Hepatocyte (in vitro differentiated cells): ENCODE measurements around the gene MYH6. TPM values are rescaled to one million over a fixed set of nuclear protein-coding genes. Genes with fewer than 3 reads are reported as not detected.
"Not testable (repeated sequence)": the region's sequence is repeated elsewhere in the genome, so short reads cannot be mapped to it uniquely, and the experiment has no call there.

Source experiments
- DNase-seq: peaks from one replicate; pipeline ENCODE4 v3.0.0-alpha.2; 2016; ENCODE audit warnings: low spot score
- H2AFZ ChIP-seq: fragments of 200-600 bp; sonication (generic); 2 replicates; pipeline ENCODE4 v1.6.0; 2016; ENCODE audit warnings: antibody characterized with exemption, mild to moderate bottlenecking
- H3K27ac ChIP-seq: fragments of 200-600 bp; sonication (generic); 2 replicates; pipeline ENCODE4 v1.5.1; 2016; ENCODE audit warnings: mild to moderate bottlenecking
- H3K27me3 ChIP-seq: fragments of 200-600 bp; sonication (generic); 2 replicates; pipeline ENCODE4 v1.6.1; 2016
- H3K36me3 ChIP-seq: fragments of 200-600 bp; sonication (generic); replicated peaks from 2 replicates; pipeline ENCODE4 v1.5.1; 2016; ENCODE audit warnings: low read depth; ENCODE audit not compliant: insufficient read depth
- H3K4me1 ChIP-seq: fragments of 200-600 bp; sonication (generic); 2 replicates; pipeline ENCODE4 v1.5.1; 2016; ENCODE audit warnings: mild to moderate bottlenecking, moderate library complexity; ENCODE audit not compliant: insufficient read depth
- H3K4me2 ChIP-seq: fragments of 200-600 bp; sonication (generic); 2 replicates; pipeline ENCODE4 v1.6.0; 2016
- H3K4me3 ChIP-seq: fragments of 200-600 bp; sonication (generic); 2 replicates; pipeline ENCODE4 v1.5.1; 2016; ENCODE audit warnings: mild to moderate bottlenecking
- H3K79me2 ChIP-seq: fragments of 200-600 bp; sonication (generic); 2 replicates; pipeline ENCODE4 v1.6.0; 2017; ENCODE audit warnings: mild to moderate bottlenecking
- H3K9me2 ChIP-seq: fragments of 200-600 bp; sonication (generic); replicated peaks from 2 replicates; pipeline ENCODE4 v1.6.0; 2017; ENCODE audit warnings: mild to moderate bottlenecking; ENCODE audit not compliant: insufficient read depth
- H3K9me3 ChIP-seq: fragments of 200-600 bp; sonication (generic); 2 replicates; pipeline ENCODE4 v1.5.1; 2016; ENCODE audit warnings: low read depth, mild to moderate bottlenecking
- H4K20me1 ChIP-seq: fragments of 200-600 bp; sonication (generic); 2 replicates; pipeline ENCODE4 v1.6.0; 2016; ENCODE audit warnings: mild to moderate bottlenecking; ENCODE audit not compliant: insufficient read depth, poor library complexity, severe bottlenecking
- CTCF ChIP-seq: fragments of 200-600 bp; sonication (generic); IDR thresholded peaks from 2 replicates; pipeline ENCODE4 v1.5.1; 2016; ENCODE audit warnings: antibody characterized with exemption, mild to moderate bottlenecking; ENCODE audit not compliant: poor library complexity
- EZH2 ChIP-seq: fragments of 200-600 bp; sonication (generic); IDR thresholded peaks from 2 replicates; pipeline ENCODE4 v1.6.1; 2016; ENCODE audit warnings: antibody characterized with exemption, mild to moderate bottlenecking, borderline replicate concordance
- EZH2phosphoT487 ChIP-seq: fragments of 200-600 bp; sonication (generic); IDR thresholded peaks from one replicate; pipeline ENCODE4 v1.6.1; 2018; ENCODE audit warnings: antibody characterized with exemption, mild to moderate bottlenecking, low read depth, moderate library complexity; ENCODE audit not compliant: unreplicated experiment, severe bottlenecking
- WGBS: methylation state at CpG from one replicate; pipeline ENCODE4 v1.1.6; 2016; ENCODE audit warnings: low lambda C conversion rate; ENCODE audit errors: missing lambda C conversion rate; 5-methylcytosine and 5-hydroxymethylcytosine counted together
- polyA plus RNA-seq: library from polyadenylated mRNA; unstranded; fragments of >200 nt; fragmentation: Nextera tagmentation; extraction: Ambion mirVana; gene quantifications from 2 replicates; pipeline ENCODE4 v1.2.1, GENCODE V29; 2016
- total RNA-seq: library from RNA; depleted of rRNA; stranded (reverse); fragments of >200 nt; gene quantifications from 2 replicates; pipeline ENCODE4 v1.2.3, GENCODE V29; 2014

Gene MYH6
- total RNA-seq: not detected in 2 replicates
- polyA plus RNA-seq: 0.44 and 0.97 TPM in 2 replicates

- Histone ChIP-seq H3K4me2 (no peak within 1 kb of the TSS), H3K27ac (no peak within 1 kb of the TSS), H3K4me1 (no peaks in the 10 kb centered on the region), H4K20me1 (no peaks in the 10 kb centered on the region), H3K9me2 (no peaks in the 10 kb centered on the region), H3K4me3 (no peak within 1 kb of the TSS), H3K79me2 (no peaks in the 10 kb centered on the region), H3K27me3 (no peaks in the 10 kb centered on the region), H2AFZ (no peak within 1 kb of the TSS), H3K36me3 (no peaks in the 10 kb centered on the region), H3K9me3 (no peaks in the 10 kb centered on the region)
- 91% methylated on average over 15 of the region's 15 CpGs for WGBS
- no peak for DNase-seq
- TF ChIP-seq EZH2 (no peak), CTCF (no peak), EZH2phosphoT487 (no peak)
Observed at GRCh38 chr14:23407516-23408306, at the start of gene MYH6. Gene MYH6 (minus strand): TSS chr14:23408273. CDS start chr14:23407223, 1,050 bp downstream.

- 94% methylated on average over 9 of the region's 11 CpGs for WGBS
- not testable (repeated sequence) for H3K27me3 ChIP-seq
Observed at GRCh38 chr14:23456883-23457586, 49.0 kb upstream of the MYH6 start.

GRCh38 chr14:23454445-23454856 lies 46.4 kb upstream of the MYH6 start:
- TF ChIP-seq EZH2phosphoT487: no peak
- no peak for TF ChIP-seq CTCF
- TF ChIP-seq EZH2: no peak
- Histone ChIP-seq H3K4me1 (peaks cover 11% of the 10 kb centered on the region), H4K20me1 (no peaks in the 10 kb centered on the region), H3K27ac (peak overlapping the region; percentile 19), H3K4me2 (no peak overlapping the region), H3K27me3 (no peaks in the 10 kb centered on the region), H2AFZ (no peak overlapping the region), H3K9me2 (no peaks in the 10 kb centered on the region), H3K79me2 (no peaks in the 10 kb centered on the region), H3K9me3 (no peaks in the 10 kb centered on the region), H3K4me3 (no peak overlapping the region), H3K36me3 (no peaks in the 10 kb centered on the region)
- 33% methylated on average over 1 of the region's 1 CpG for WGBS
- no peak for DNase-seq

More at GRCh38 chr14:23456883-23457586, 49.0 kb upstream of the MYH6 start:
- peaks cover 11% of the 10 kb centered on the region for H3K4me1 ChIP-seq
- not testable (repeated sequence) for H3K79me2 ChIP-seq, H4K20me1 ChIP-seq, H3K9me2 ChIP-seq, H3K36me3 ChIP-seq, H3K4me3 ChIP-seq, H3K9me3 ChIP-seq, DNase-seq, H2AFZ ChIP-seq
- peak overlapping the region; percentile 20 for H3K4me2 ChIP-seq
- peak overlapping the region; percentile 86 for H3K27ac ChIP-seq

- Histone ChIP-seq H2AFZ (no peak overlapping the region), H3K4me1 (peaks cover 11% of the 10 kb centered on the region), H4K20me1 (no peaks in the 10 kb centered on the region), H3K4me2 (no peak overlapping the region), H3K36me3 (no peaks in the 10 kb centered on the region), H3K9me3 (no peaks in the 10 kb centered on the region), H3K27ac (no peak overlapping the region), H3K4me3 (no peak overlapping the region), H3K27me3 (no peaks in the 10 kb centered on the region), H3K79me2 (no peaks in the 10 kb centered on the region), H3K9me2 (no peaks in the 10 kb centered on the region)
- 92% methylated on average over 2 of the region's 2 CpGs for WGBS
- TF ChIP-seq EZH2 (no peak), CTCF (no peak), EZH2phosphoT487 (no peak)
- DNase-seq: no peak
Observed at GRCh38 chr14:23452237-23452636, 44.2 kb upstream of the MYH6 start.
